GM19239 (cell line): ENCODE measurements around the gene ATOSB.

Experiments used
- DNase-seq: peaks from one replicate; pipeline ENCODE4 v3.0.0; 2011; ENCODE audit warnings: low spot score; ENCODE audit not compliant: insufficient read length
- FAIRE-seq: peaks from 2 replicates; lab custom pipeline; 2011; peaks lifted over from hg19 to GRCh38; lab: Jason Lieb, UNC

ATOSB gene

DNA sequence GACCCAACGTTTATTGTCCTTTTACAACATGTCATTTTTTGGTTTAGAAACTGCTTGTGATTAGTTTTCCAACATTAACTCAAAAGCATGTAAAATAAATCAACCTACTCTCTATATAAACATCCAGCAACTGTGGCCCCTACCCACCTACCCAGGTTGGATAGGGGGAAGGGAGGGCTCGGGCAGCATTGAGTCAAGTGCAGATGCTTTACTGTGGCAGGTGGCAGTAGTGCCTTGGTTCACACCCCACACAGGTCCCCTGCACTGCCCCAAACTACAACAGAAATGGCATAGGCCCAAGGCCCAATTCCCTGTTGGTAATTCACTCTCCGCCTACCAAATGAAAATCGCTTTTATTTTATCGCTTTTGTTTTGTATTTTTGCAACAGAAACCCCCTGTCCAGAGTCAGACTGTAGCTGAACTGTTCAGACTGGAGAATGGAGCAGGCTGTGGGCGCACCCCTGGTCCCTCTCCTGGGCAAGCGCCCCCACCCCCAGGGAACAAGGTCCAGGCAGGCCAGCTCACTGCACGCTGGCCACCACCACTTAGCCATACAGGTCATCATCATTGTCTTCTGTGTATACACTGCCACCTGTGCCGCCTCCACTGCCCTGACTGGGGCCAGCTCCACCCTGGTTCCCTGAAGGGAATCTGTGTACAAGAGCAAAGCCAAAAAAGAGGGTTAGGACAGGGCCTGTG lies 58.9 kb downstream of the ATOSB start:
- DNase-seq (no peak), FAIRE-seq (no peak)

DNA sequence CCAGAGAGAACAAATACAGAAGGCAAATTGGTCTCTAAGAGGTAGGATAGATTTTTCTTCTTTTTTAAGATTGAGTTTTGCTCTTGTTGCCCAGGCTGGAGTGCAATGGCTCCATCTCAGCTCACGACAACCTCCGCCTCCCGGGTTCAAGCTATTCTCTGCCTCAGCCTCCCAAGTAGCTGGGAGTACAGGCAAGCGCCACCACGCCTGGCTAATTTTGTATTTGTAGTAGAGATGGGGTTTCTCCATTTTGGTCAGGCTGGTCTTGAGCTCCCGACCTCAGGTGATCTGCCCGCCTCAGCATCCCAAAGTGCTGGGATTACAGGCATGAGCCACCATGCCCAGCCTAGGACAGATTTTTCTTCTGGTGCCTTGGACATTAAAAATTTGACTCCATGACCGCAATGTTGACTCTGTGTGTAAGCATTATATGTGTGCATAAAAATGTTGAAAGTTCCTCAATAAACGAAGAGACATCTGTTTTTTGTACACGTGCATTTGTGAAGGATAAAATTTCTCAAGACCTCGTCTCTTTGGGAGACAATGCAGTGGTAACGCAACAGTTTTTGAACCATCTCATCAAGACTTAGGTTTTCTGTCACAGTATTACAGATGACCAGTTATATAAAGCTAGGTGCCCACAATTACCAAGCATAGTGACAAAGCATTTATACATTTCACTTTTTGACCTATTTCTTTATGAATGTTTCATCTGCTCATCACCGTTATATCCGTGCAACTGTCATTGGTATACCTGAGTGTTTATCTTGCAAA lies 60.6 kb downstream of the ATOSB start:
- FAIRE-seq: no peak
- DNase-seq: no peak

DNA sequence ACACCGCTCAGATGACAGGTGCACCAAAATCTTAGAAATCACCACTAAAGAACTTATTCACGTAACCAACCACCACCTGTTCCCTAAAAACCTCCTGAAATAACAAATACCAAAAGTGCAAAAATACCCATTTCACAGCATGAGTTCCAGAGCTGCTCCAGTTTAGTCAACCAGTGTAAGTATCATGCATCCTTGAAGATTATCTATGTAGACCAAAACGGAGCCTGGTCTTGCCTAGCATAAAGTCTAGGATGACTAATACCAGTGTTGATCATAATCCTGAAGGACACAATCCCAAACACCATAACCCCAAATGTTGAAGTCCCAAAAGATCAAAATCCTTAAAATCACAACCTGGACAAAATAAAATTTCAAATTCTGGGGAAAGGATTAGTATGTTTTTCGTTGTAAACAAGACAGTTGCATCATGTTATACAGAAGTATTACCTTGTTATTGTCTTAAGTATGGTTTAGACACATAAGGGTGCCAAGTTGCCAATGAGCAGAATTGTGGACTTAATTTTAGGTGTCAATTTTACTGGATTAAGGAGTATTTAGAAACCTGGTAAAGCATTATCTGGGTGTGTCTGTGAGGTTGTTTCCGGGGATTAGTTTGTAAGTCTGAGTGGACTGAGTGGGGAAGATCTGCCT lies 61.4 kb downstream of the ATOSB start:
- FAIRE-seq (no peak), DNase-seq (no peak)
